AG04449 (cell line): ENCODE measurements around the gene CDH5.

Experiments used
- CTCF ChIA-PET: fragments of 350-600 bp; formaldehyde crosslinking; extraction: SDS; loops from one replicate; lab custom pipeline; 2021; ENCODE audit warnings: antibody characterized with exemption; lab: Yijun Ruan, JAX
- POLR2A ChIA-PET: fragments of 400-600, 350-600 bp; formaldehyde crosslinking; extraction: SDS; loops from one replicate; lab custom pipeline; 2020; ENCODE audit warnings: antibody characterized with exemption, inconsistent platforms; lab: Yijun Ruan, JAX
- DNase-seq: peaks from one replicate; pipeline ENCODE4 v3.0.0-alpha.2; 2010; ENCODE audit warnings: low read depth, low spot score
- H3K4me3 ChIP-seq: 2 replicates; pipeline ENCODE4 v1.5.1; 2011; ENCODE audit warnings: low read depth, mild to moderate bottlenecking, control low read depth, low read length
- CTCF ChIP-seq: IDR thresholded peaks from one replicate; pipeline ENCODE4 v1.5.1; 2011; ENCODE audit warnings: mild to moderate bottlenecking, moderate library complexity, low read length, control low read depth, inconsistent platforms; ENCODE audit not compliant: insufficient read depth; ENCODE audit errors: missing control alignments

CDH5 gene

DNA sequence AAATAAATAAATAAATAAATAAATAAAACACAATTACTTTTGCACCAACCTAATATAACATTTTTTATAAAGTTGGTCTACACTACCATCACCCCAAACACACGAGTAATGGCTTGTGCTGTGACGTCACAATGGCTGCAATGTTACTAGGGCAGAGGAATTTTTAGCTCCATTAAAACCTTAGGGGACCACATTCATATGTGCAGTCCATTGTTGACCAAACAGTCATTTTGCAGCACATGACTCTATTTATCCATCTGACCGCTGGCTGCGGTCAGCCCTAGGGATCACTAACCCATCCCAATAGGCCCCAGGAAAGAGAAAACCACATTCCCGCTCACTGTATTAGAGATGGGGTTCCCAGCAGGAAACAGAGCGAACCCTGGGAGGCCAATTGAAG lies 9.6 kb downstream of the CDH5 start:
- CTCF ChIA-PET, result interaction anchor here (1.3 to 2.0 kb wide), 2 partner anchors 11 to 18 kb away, joined by 4 to 11 read pairs; no protein-coding TSS in a partner anchor
- POLR2A ChIA-PET, result no interaction called here
- no peak overlapping the region for H3K4me3 ChIP-seq
- TF ChIP-seq CTCF, result no peak
- DNase-seq, result no peak

GRCh38 chr16:66376577-66377305 lies 10.2 kb downstream of the CDH5 start:
- POLR2A ChIA-PET, result no interaction called here
- CTCF ChIA-PET, result interaction anchor here (2.0 kb wide), 1 partner anchor 19 kb away, joined by 11 read pairs; no protein-coding TSS in a partner anchor
- DNase-seq, result no peak
- TF ChIP-seq CTCF, result no peak
- no peak overlapping the region for H3K4me3 ChIP-seq

GRCh38 chr16:66377324-66377723 lies 10.8 kb downstream of the CDH5 start:
- ChIA-PET POLR2A (no interaction called here), CTCF (no interaction called here)
- TF ChIP-seq CTCF, result no peak
- no peak overlapping the region for H3K4me3 ChIP-seq
- no peak for DNase-seq

GRCh38 chr16:66378741-66379570 lies 12.5 kb downstream of the CDH5 start:
- ChIA-PET CTCF (interaction anchor here (0.8 to 1.3 kb wide), 2 partner anchors 11 to 21 kb away, joined by 3 to 4 read pairs; no protein-coding TSS in a partner anchor), POLR2A (no interaction called here)
- TF ChIP-seq CTCF, result no peak
- no peak overlapping the region for H3K4me3 ChIP-seq
- no peak for DNase-seq

DNA sequence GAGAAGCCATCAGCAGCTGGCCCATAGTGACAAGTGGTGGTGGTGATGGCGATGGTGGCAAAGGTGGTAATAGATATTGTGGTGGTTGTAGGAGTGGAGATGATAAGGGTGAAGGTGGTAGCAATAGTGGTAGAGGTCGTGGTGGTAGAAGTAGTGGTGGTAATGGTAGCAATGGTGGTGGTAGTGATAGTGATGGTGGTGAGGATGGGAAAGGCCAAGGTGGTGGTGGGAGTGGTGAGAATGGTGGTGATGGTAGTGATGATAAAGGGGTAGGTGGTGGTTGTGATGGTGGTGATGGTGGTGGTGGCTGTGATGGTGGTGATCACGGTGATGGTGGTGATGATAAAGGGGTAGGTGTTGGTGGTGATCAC lies 13.1 kb downstream of the CDH5 start:
- DNase-seq, result no peak
- ChIA-PET CTCF (no interaction called here), POLR2A (no interaction called here)
- TF ChIP-seq CTCF, result no peak
- no peak overlapping the region for H3K4me3 ChIP-seq

- ChIA-PET POLR2A (no interaction called here), CTCF (interaction anchor here (0.7 to 2.0 kb wide), 2 partner anchors 23 to 27 kb away, joined by 3 to 6 read pairs; no protein-coding TSS in a partner anchor)
- no peak for TF ChIP-seq CTCF
- H3K4me3 ChIP-seq, result no peak overlapping the region
- no peak for DNase-seq
Measured at GRCh38 chr16:66380421-66380820, 13.9 kb downstream of the CDH5 start.
